Gastroesophageal sphincter (tissue), 3 donors: ENCODE results near the gene GGT1.
"Not testable (repeated sequence)": the region's sequence is repeated elsewhere in the genome, so short reads cannot be mapped to it uniquely, and the experiment has no call there.

Experiments used
- CTCF ChIP-seq, 4 experiments: fragments of 200-600 bp in 2 of 4; fragments of 450-650 bp in 2 of 4; sonication (generic) in 1 of 4; IDR thresholded peaks; one replicate each; pipeline ENCODE4 v1.5.1; 2017 to 2019; ENCODE audit warnings: antibody characterized with exemption in 4 of 4, mild to moderate bottlenecking in 2 of 4, moderate library complexity in 2 of 4
- POLR2AphosphoS5 ChIP-seq: sonication (generic); formaldehyde crosslinking; IDR thresholded peaks from one replicate; pipeline ENCODE4 v1.6.1; 2017; ENCODE audit warnings: antibody characterized with exemption

DNA sequence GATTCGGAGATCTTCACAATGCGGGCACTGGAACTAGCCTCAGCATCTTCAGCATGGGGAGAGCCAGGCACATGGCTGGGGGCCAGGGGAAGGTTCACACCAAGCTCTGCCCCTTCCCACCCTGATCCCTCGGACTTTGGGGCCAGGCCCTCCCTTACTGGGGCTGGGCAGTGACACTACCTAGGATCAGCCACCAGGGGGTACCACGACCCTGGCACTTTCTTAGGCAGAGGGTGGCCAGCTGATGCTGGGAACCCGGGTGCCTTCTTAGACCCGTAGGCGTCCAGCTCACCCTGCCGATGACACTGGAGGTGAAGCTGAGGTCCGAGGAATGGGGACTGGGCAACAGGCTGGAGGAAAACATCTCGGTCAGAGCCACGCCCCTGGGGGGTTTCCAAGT is 26.1 kb downstream of the GGT1 start:
- TF ChIP-seq CTCF (IDR thresholded peaks at IDR 0.05): peak in 3 of 4 experiments; percentile 33 to 54 (median 52)
- TF ChIP-seq POLR2AphosphoS5: not testable (repeated sequence)
